B cell (primary cell): ENCODE results near the gene NPAS3. TPM values are rescaled to one million over a fixed set of nuclear protein-coding genes. Genes with fewer than 3 reads are reported as not detected.

Source experiments
- ATAC-seq: fragments of 200-7000 bp; cut with Tn5 transposase; one replicate; pipeline ENCODE4 v1.10.0; 2021; ENCODE audit warnings: low read depth, mild to moderate bottlenecking, moderate number of reproducible peaks, moderate library complexity
- CTCF ChIA-PET: fragments of 350-600 bp; sonication (Branson Sonifier 250); formaldehyde crosslinking; loops from one replicate; lab custom pipeline; 2021; ENCODE audit warnings: antibody characterized with exemption, inconsistent platforms; lab: Charles Lee
- POLR2A ChIA-PET: fragments of 350-600 bp; sonication (Branson Sonifier 250); formaldehyde crosslinking; loops from one replicate; lab custom pipeline; 2021; ENCODE audit warnings: antibody characterized with exemption; lab: Charles Lee
- DNase-seq: peaks from one replicate; pipeline ENCODE4 v3.0.0; 2013
- H2AFZ ChIP-seq: 2 replicates; pipeline ENCODE4 v1.6.1; 2012; ENCODE audit warnings: mild to moderate bottlenecking, low read depth, low read length; ENCODE audit not compliant: insufficient read depth, poor library complexity, severe bottlenecking
- H3K27ac ChIP-seq, 2 donors: 1 replicate in 1 of 2; 2 replicates in 1 of 2; pipeline ENCODE4 v1.5.1; 2012 to 2013; ENCODE audit warnings: low read length in 2 of 2, mild to moderate bottlenecking in 2 of 2, moderate library complexity in 1 of 2
- H3K27me3 ChIP-seq, 4 experiments: fragments of 200-600 bp in 1 of 4; sonication (generic) in 1 of 4; replicated peaks in 1 of 4; 1 replicate in 2 of 4; 2 replicates in 2 of 4; pipeline versions ENCODE4 v1.6.1 to v1.7.0; 2013 to 2016; ENCODE audit warnings: low read length in 3 of 4, mild to moderate bottlenecking in 2 of 4, mixed read lengths in 1 of 4, moderate library complexity in 1 of 4; ENCODE audit not compliant: insufficient read depth in 4 of 4, control insufficient read depth in 3 of 4; ENCODE audit errors: control extremely low read depth in 1 of 4
- H3K36me3 ChIP-seq, 2 experiments: replicated peaks in 1 of 2; 1 replicate in 1 of 2; 2 replicates in 1 of 2; pipeline versions ENCODE4 v1.6.1 to v1.7.1; 2013; ENCODE audit warnings: low read length in 1 of 2; ENCODE audit not compliant: insufficient read depth in 2 of 2, control insufficient read depth in 1 of 2; ENCODE audit errors: control extremely low read depth in 1 of 2, extremely low read depth in 1 of 2
- H3K4me1 ChIP-seq, 2 donors: fragments of 200-600 bp in 1 of 2; sonication (generic) in 1 of 2; 1 replicate in 1 of 2; 2 replicates in 1 of 2; pipeline versions ENCODE4 v1.5.1 to v1.6.1; 2013 to 2017; ENCODE audit warnings: low read length in 2 of 2; ENCODE audit not compliant: control insufficient read depth in 2 of 2, insufficient read depth in 2 of 2
- H3K4me2 ChIP-seq: replicated peaks from 2 replicates; pipeline ENCODE3; 2012; ENCODE audit warnings: mild to moderate bottlenecking, low read depth, low read length; ENCODE audit not compliant: poor library complexity, severe bottlenecking
- H3K4me3 ChIP-seq, 5 experiments: fragments of 200-600 bp in 1 of 5; sonication (generic) in 1 of 5; 1 replicate in 3 of 5; 2 replicates in 2 of 5; pipeline versions ENCODE4 v1.5.1 to v1.7.0; 2011 to 2016; ENCODE audit warnings: low read length in 4 of 5, mild to moderate bottlenecking in 4 of 5, low read depth in 2 of 5, control low read depth in 1 of 5, moderate library complexity in 1 of 5; ENCODE audit not compliant: insufficient read depth in 1 of 5; ENCODE audit errors: control extremely low read depth in 1 of 5, extremely low read depth in 1 of 5
- H3K79me2 ChIP-seq: fragments of 200-600 bp; sonication (generic); one replicate; pipeline ENCODE4 v1.6.0; 2016; ENCODE audit warnings: low read length; ENCODE audit not compliant: control insufficient read depth, insufficient read depth
- H3K9ac ChIP-seq: fragments of 200-600 bp; sonication (generic); 2 replicates; pipeline ENCODE4 v1.6.1; 2017; ENCODE audit warnings: mild to moderate bottlenecking, low read length, moderate library complexity
- H3K9me3 ChIP-seq, 3 donors: one replicate each; pipeline versions ENCODE4 v1.6.1 to v1.7.1; 2013; ENCODE audit warnings: low read length in 2 of 3; ENCODE audit not compliant: control insufficient read depth in 2 of 3, insufficient read depth in 1 of 3; ENCODE audit errors: control extremely low read depth in 1 of 3
- H4K20me1 ChIP-seq: 2 replicates; pipeline ENCODE4 v1.6.0; 2012; ENCODE audit warnings: mild to moderate bottlenecking, low read length; ENCODE audit not compliant: insufficient read depth, control insufficient read depth, poor library complexity, severe bottlenecking
- H3K27ac Mint-ChIP-seq: one replicate; pipeline ENCODE4 v1.8.0; 2021; ENCODE audit warnings: mixed read lengths
- H3K27me3 Mint-ChIP-seq: one replicate; pipeline ENCODE4 v1.8.0; 2021; ENCODE audit warnings: mixed read lengths
- H3K4me1 Mint-ChIP-seq: one replicate; pipeline ENCODE4 v1.8.0; 2021; ENCODE audit warnings: mixed read lengths
- H3K4me3 Mint-ChIP-seq: one replicate; pipeline ENCODE4 v1.8.0; 2021; ENCODE audit warnings: mixed read lengths
- H3K9me3 Mint-ChIP-seq: one replicate; pipeline ENCODE4 v1.8.0; 2022; ENCODE audit warnings: mixed read lengths; ENCODE audit not compliant: insufficient read depth
- EZH2 ChIP-seq: IDR thresholded peaks from 2 replicates; pipeline ENCODE4 v1.6.1; 2012; ENCODE audit warnings: borderline replicate concordance, low read depth, mild to moderate bottlenecking, moderate library complexity, low read length; ENCODE audit not compliant: insufficient read depth, poor library complexity, severe bottlenecking
- WGBS: methylation state at CpG from one replicate; pipeline ENCODE4 v1.1.5; 2013; ENCODE audit warnings: missing lambda C conversion rate; ENCODE audit not compliant: insufficient coverage; 5-methylcytosine and 5-hydroxymethylcytosine counted together
- intact Hi-C: fragments of 100-400 bp; cut with micrococcal nuclease; formaldehyde crosslinking; loops from one replicate; pipeline ENCODE4 v1.10.0; 2022
- polyA plus RNA-seq: library from polyadenylated mRNA; depleted of rRNA; stranded (reverse); fragments of >200 nt; gene quantifications from 2 replicates; pipeline ENCODE4 v1.2.3, GENCODE V29; 2012
- total RNA-seq, 2 donors: library from RNA; stranded (reverse); fragments of 120-200 nt in 1 of 2; gene quantifications; 1 replicate in 1 of 2; 2 replicates in 1 of 2; pipeline versions ENCODE4 v1.2.3 to v1.2.4, GENCODE V29; 2013 to 2022
- TF ChIP-seq, protein P1 (sequence below): fragments of 200-600 bp; IDR thresholded peaks from one replicate; pipeline ENCODE4 v1.8.0; 2022; ENCODE audit warnings: antibody characterized with exemption, mild to moderate bottlenecking

Gene NPAS3
- total and polyA plus RNA-seq, 2 donors (not counting 1 experiment from before 2014, with no cell fraction given): not detected

DNA sequence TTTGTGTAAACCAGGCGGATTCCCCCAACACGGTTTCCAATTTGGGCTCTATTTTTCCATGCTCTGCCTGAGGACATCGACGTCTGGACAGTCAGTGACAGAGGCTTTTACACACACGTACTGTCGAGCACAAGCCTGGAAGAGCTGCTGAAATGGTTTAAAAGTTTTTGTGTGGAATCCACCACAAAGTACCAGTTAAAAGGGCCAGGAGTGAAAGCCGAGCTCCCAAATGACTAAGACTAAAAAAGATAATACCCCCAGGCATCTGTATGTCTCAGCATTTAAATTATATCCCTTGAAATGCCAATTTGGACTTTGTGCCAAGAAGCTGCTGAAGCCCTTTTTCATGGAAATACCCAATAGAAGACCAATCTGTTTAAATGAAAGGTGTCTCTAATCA, 839.0 kb downstream of the NPAS3 start:
- Histone ChIP-seq H3K27me3 (no peaks in the 10 kb centered on the region), H3K27ac (no peak overlapping the region), H3K4me2 (no peak overlapping the region), H3K36me3 (no peaks in the 10 kb centered on the region), H3K9ac (no peak overlapping the region), H2AFZ (no peak overlapping the region), H4K20me1 (no peaks in the 10 kb centered on the region), H3K79me2 (no peaks in the 10 kb centered on the region), H3K9me3 (no peaks in the 10 kb centered on the region), H3K4me1 (no peaks in the 10 kb centered on the region), H3K4me3 (no peak overlapping the region)
- TF ChIP-seq, protein P1, sequence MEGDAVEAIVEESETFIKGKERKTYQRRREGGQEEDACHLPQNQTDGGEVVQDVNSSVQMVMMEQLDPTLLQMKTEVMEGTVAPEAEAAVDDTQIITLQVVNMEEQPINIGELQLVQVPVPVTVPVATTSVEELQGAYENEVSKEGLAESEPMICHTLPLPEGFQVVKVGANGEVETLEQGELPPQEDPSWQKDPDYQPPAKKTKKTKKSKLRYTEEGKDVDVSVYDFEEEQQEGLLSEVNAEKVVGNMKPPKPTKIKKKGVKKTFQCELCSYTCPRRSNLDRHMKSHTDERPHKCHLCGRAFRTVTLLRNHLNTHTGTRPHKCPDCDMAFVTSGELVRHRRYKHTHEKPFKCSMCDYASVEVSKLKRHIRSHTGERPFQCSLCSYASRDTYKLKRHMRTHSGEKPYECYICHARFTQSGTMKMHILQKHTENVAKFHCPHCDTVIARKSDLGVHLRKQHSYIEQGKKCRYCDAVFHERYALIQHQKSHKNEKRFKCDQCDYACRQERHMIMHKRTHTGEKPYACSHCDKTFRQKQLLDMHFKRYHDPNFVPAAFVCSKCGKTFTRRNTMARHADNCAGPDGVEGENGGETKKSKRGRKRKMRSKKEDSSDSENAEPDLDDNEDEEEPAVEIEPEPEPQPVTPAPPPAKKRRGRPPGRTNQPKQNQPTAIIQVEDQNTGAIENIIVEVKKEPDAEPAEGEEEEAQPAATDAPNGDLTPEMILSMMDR: no peak
- no peak for TF ChIP-seq EZH2
- ATAC-seq: no peak
- Mint-ChIP-seq H3K27me3 (no peaks in the 10 kb centered on the region), H3K9me3 (no peaks in the 10 kb centered on the region), H3K4me3 (no peak overlapping the region), H3K4me1 (no peaks in the 10 kb centered on the region), H3K27ac (no peak overlapping the region)
- no peak for DNase-seq
- POLR2A ChIA-PET: no interaction called here
- 97% methylated on average over 5 of the region's 7 CpGs for WGBS
- CTCF ChIA-PET: interaction anchor here (1.5 kb wide), 1 partner anchor 15 kb away, joined by 4 read pairs; no protein-coding TSS in a partner anchor
- intact Hi-C loops: no loop called here

DNA sequence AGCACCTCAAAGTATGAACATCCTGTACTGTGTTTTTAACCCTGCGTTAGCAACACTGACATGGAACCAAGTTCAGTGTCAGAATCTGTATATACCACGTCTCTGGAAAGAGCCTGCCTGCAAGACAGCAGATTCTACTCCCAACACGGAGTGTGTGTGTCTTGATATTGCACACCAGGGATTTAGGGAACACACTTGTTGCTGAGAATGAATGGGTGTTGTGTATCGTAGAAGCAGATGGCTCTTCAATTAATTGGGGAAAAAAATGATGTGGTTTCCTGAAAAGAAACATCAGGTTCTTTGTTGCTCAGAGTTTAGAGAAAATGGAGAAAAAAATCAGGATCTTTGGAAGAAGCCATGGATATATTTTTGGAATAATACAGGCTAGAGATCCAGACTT, 841.4 kb downstream of the NPAS3 start:
- H3K4me2 ChIP-seq: no peak overlapping the region
- H3K9me3 ChIP-seq: no peaks in the 10 kb centered on the region
- H4K20me1 ChIP-seq: no peaks in the 10 kb centered on the region
- ATAC-seq: no peak
- no peak for TF ChIP-seq EZH2
- TF ChIP-seq, protein P1: no peak
- Mint-ChIP-seq H3K9me3 (no peaks in the 10 kb centered on the region), H3K4me3 (no peak overlapping the region), H3K27ac (no peak overlapping the region), H3K27me3 (peaks cover 5% of the 10 kb centered on the region), H3K4me1 (no peaks in the 10 kb centered on the region)
- DNase-seq: no peak
- no peak overlapping the region for H3K27ac ChIP-seq
- no peaks in the 10 kb centered on the region for H3K36me3 ChIP-seq
- ChIA-PET POLR2A (no interaction called here), CTCF (no interaction called here)
- no peaks in the 10 kb centered on the region for H3K27me3 ChIP-seq
- no peak overlapping the region for H3K4me3 ChIP-seq
- no peaks in the 10 kb centered on the region for H3K4me1 ChIP-seq
- 90% methylated on average over 4 of the region's 4 CpGs for WGBS
- no peaks in the 10 kb centered on the region for H3K79me2 ChIP-seq
- intact Hi-C loops: no loop called here
- H2AFZ ChIP-seq: no peak overlapping the region
- no peak overlapping the region for H3K9ac ChIP-seq
